HG03039 (cell line): ENCODE data around the gene BORA.
"Not testable (repeated sequence)": the region's sequence is repeated elsewhere in the genome, so short reads cannot be mapped to it uniquely, and the experiment has no call there.

Experiments
- ATAC-seq: cut with Tn5 transposase; IDR thresholded peaks from one replicate; pipeline ENCODE4 v1.9.1; 2021; ENCODE audit warnings: mild to moderate bottlenecking, moderate library complexity; ENCODE audit not compliant: unreplicated experiment

The BORA gene

GRCh38 chr13:72760189-72760588 lies 32.5 kb downstream of the BORA start:
- ATAC-seq = no peak

GRCh38 chr13:72763411-72763810 lies 35.7 kb downstream of the BORA start:
- ATAC-seq = no peak

GRCh38 chr13:72774019-72774418 lies 46.3 kb downstream of the BORA start:
- no peak for ATAC-seq

DNA sequence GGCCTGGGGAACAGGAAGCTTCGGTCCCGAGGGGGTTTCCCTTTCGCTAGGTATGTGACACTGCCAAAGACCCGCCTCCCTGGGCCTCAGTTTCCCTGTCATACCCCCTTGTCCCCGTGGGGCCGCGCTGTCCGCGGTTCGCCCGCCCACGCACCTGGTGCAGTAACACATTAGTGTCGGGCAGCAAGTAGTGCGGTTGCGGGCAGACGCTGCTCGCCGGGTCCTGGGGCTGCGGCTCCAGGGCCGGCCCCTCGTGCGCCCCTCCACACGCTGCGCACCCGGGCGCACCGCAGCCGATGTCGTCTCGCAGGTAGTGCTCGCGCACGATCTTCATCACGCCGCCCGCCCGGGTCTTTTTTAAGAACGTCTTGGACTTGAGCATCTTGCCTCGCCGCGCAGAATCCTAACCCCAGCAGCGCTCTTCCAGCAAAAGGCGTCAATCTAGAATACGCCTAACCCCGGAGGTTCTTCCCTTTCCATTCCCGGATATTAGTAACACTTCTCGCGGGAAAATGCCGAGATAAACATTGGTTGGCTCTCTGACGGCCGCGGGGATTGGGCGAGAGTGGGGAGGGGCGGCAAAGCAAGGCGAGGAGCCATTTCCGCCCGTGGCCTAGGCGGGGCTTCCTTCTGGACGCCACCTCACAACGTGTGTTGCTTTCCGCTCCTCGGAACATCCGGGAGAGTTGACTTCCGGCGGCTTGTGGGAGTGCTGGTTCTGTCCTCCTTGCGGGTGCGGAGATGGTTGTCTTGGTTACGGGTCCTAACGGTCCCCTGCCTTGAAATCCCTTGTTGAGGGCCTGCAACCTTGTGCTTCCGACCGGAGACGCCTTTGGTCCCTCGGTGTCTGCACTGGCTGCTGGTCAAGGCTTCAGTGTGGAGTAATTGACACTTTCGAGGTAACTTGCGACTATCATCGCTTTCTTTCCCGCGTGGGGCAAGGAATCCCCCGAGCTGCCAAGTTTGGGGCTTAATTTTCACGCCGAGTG lies 54.0 kb downstream of the BORA start, which contains the start of the genes DIS3 and PIBF1:
Gene DIS3 (minus strand): TSS at position 450 of the 989 bp plus-strand sequence. CDS start 68 bp downstream, at position 382.
Gene PIBF1 (plus strand): TSS at position 683 of the 989 bp plus-strand sequence. CDS start 1,337 bp downstream, outside the sequence.
- ATAC-seq = peak; percentile 98

DNA sequence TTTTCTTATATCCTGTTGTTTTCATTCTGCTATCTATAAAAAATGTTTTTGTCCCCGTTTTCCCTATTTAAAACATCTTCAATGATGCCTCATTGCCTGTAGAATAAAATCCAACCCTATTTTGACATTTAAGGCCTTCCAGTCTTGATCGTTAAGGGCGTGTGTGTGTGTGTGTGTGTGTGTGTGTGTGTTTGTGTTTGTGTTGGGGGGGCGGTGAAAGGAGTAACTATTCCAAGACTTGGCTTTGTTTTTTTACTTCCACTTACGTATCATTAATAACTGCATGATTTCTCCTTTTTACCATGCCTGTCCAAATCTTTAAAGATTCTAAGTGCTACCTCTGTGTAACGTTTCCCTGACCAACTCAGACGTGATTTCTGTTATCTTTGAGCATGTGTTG lies 55.0 kb downstream of the BORA start:
- ATAC-seq = no peak

- ATAC-seq = not testable (repeated sequence)
These were observed 57.0 kb downstream of the BORA start for GRCh38 chr13:72784679-72785078.

GRCh38 chr13:72788831-72789230 lies 61.1 kb downstream of the BORA start:
- no peak for ATAC-seq

- ATAC-seq = no peak
These were observed 64.9 kb downstream of the BORA start for GRCh38 chr13:72792640-72793039.

DNA sequence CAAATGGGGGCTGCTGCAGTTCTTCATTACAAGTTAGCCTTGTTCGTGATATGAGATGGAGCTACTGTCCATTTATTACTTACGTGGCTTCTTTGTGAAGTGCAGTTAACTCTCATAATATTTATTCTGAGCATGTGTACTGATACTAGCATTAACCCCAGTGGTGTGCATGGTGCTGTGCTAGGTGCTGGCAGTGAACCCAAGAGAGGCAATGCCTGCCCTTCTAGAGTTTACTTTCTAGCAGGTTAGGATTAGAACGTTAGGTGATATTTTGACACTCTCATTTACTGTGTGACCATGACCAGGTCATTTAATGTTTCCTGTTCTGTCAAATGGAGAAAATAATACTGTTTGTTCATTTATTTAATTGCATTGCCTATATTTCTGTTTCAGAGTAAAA lies 71.1 kb downstream of the BORA start:
- ATAC-seq = no peak

DNA sequence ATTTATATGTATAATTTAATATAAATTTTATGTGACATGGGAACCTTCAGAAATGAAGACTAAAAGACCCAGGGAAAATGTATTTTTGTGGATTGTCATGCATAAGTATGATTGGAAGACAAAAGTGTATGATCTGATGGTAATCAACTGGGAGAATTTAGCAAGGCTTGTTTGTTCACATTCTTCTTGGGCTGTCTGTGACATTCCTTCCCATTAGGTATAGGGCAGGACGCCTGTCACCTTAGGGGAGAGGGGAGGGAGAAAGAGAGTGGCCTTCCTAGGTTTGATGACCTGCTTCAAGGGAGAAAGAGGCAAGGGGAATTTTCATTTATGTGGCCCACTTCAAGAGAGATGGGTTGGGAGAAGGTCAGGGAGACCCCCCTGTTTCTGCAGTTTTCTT lies 76.6 kb downstream of the BORA start:
- ATAC-seq = no peak
